Hepatocyte (in vitro differentiated cells): ENCODE data around the gene BCAR1. TPM values are rescaled to one million over a fixed set of nuclear protein-coding genes. Genes with fewer than 3 reads are reported as not detected.

Experiments
- DNase-seq: peaks from one replicate; pipeline ENCODE4 v3.0.0-alpha.2; 2016; ENCODE audit warnings: low spot score
- H2AFZ ChIP-seq: fragments of 200-600 bp; sonication (generic); 2 replicates; pipeline ENCODE4 v1.6.0; 2016; ENCODE audit warnings: antibody characterized with exemption, mild to moderate bottlenecking
- H3K27ac ChIP-seq: fragments of 200-600 bp; sonication (generic); 2 replicates; pipeline ENCODE4 v1.5.1; 2016; ENCODE audit warnings: mild to moderate bottlenecking
- H3K27me3 ChIP-seq: fragments of 200-600 bp; sonication (generic); 2 replicates; pipeline ENCODE4 v1.6.1; 2016
- H3K36me3 ChIP-seq: fragments of 200-600 bp; sonication (generic); replicated peaks from 2 replicates; pipeline ENCODE4 v1.5.1; 2016; ENCODE audit warnings: low read depth; ENCODE audit not compliant: insufficient read depth
- H3K4me1 ChIP-seq: fragments of 200-600 bp; sonication (generic); 2 replicates; pipeline ENCODE4 v1.5.1; 2016; ENCODE audit warnings: mild to moderate bottlenecking, moderate library complexity; ENCODE audit not compliant: insufficient read depth
- H3K4me2 ChIP-seq: fragments of 200-600 bp; sonication (generic); 2 replicates; pipeline ENCODE4 v1.6.0; 2016
- H3K4me3 ChIP-seq: fragments of 200-600 bp; sonication (generic); 2 replicates; pipeline ENCODE4 v1.5.1; 2016; ENCODE audit warnings: mild to moderate bottlenecking
- H3K79me2 ChIP-seq: fragments of 200-600 bp; sonication (generic); 2 replicates; pipeline ENCODE4 v1.6.0; 2017; ENCODE audit warnings: mild to moderate bottlenecking
- H3K9me2 ChIP-seq: fragments of 200-600 bp; sonication (generic); replicated peaks from 2 replicates; pipeline ENCODE4 v1.6.0; 2017; ENCODE audit warnings: mild to moderate bottlenecking; ENCODE audit not compliant: insufficient read depth
- H3K9me3 ChIP-seq: fragments of 200-600 bp; sonication (generic); 2 replicates; pipeline ENCODE4 v1.5.1; 2016; ENCODE audit warnings: low read depth, mild to moderate bottlenecking
- H4K20me1 ChIP-seq: fragments of 200-600 bp; sonication (generic); 2 replicates; pipeline ENCODE4 v1.6.0; 2016; ENCODE audit warnings: mild to moderate bottlenecking; ENCODE audit not compliant: insufficient read depth, poor library complexity, severe bottlenecking
- CTCF ChIP-seq: fragments of 200-600 bp; sonication (generic); IDR thresholded peaks from 2 replicates; pipeline ENCODE4 v1.5.1; 2016; ENCODE audit warnings: antibody characterized with exemption, mild to moderate bottlenecking; ENCODE audit not compliant: poor library complexity
- EZH2 ChIP-seq: fragments of 200-600 bp; sonication (generic); IDR thresholded peaks from 2 replicates; pipeline ENCODE4 v1.6.1; 2016; ENCODE audit warnings: antibody characterized with exemption, mild to moderate bottlenecking, borderline replicate concordance
- EZH2phosphoT487 ChIP-seq: fragments of 200-600 bp; sonication (generic); IDR thresholded peaks from one replicate; pipeline ENCODE4 v1.6.1; 2018; ENCODE audit warnings: antibody characterized with exemption, mild to moderate bottlenecking, low read depth, moderate library complexity; ENCODE audit not compliant: unreplicated experiment, severe bottlenecking
- WGBS: methylation state at CpG from one replicate; pipeline ENCODE4 v1.1.6; 2016; ENCODE audit warnings: low lambda C conversion rate; ENCODE audit errors: missing lambda C conversion rate; 5-methylcytosine and 5-hydroxymethylcytosine counted together
- polyA plus RNA-seq: library from polyadenylated mRNA; unstranded; fragments of >200 nt; fragmentation: Nextera tagmentation; extraction: Ambion mirVana; gene quantifications from 2 replicates; pipeline ENCODE4 v1.2.1, GENCODE V29; 2016
- total RNA-seq: library from RNA; depleted of rRNA; stranded (reverse); fragments of >200 nt; gene quantifications from 2 replicates; pipeline ENCODE4 v1.2.3, GENCODE V29; 2014

Gene BCAR1
- total and polyA plus RNA-seq, 2 experiments from 2014 or later, result 77.3 to 112 TPM

GRCh38 chr16:75264457-75264998 is 13.1 kb upstream of the BCAR1 start:
- H3K4me2 ChIP-seq, result peak overlapping the region; percentile 97
- no peaks in the 10 kb centered on the region for H3K9me2 ChIP-seq
- H2AFZ ChIP-seq, result no peak overlapping the region
- H3K79me2 ChIP-seq, result peaks cover 68% of the 10 kb centered on the region
- peaks cover 57% of the 10 kb centered on the region for H3K4me1 ChIP-seq
- no peaks in the 10 kb centered on the region for H3K9me3 ChIP-seq
- peak overlapping the region; percentile 99 for H3K27ac ChIP-seq
- H4K20me1 ChIP-seq, result peaks cover 47% of the 10 kb centered on the region
- H3K27me3 ChIP-seq, result no peaks in the 10 kb centered on the region
- 30% methylated on average over 14 of the region's 14 CpGs for WGBS
- H3K36me3 ChIP-seq, result no peaks in the 10 kb centered on the region
- peak; percentile 30 for DNase-seq
- peak overlapping the region; percentile 99 for H3K4me3 ChIP-seq
- TF ChIP-seq EZH2phosphoT487 (no peak), EZH2 (no peak)

GRCh38 chr16:75263963-75264445 is 12.6 kb upstream of the BCAR1 start:
- DNase-seq, result peak; percentile 48
- Histone ChIP-seq H2AFZ (no peak overlapping the region), H3K36me3 (no peaks in the 10 kb centered on the region), H3K4me2 (peak overlapping the region; percentile 97), H3K4me3 (peak overlapping the region; percentile 99), H3K9me3 (no peaks in the 10 kb centered on the region), H3K27ac (peak overlapping the region; percentile 99), H3K4me1 (peaks cover 58% of the 10 kb centered on the region), H3K27me3 (no peaks in the 10 kb centered on the region), H3K79me2 (peaks cover 73% of the 10 kb centered on the region), H3K9me2 (no peaks in the 10 kb centered on the region), H4K20me1 (peaks cover 52% of the 10 kb centered on the region)
- 73% methylated on average over 8 of the region's 8 CpGs for WGBS
- TF ChIP-seq EZH2phosphoT487 (no peak), CTCF (no peak), EZH2 (no peak)

GRCh38 chr16:75263291-75263962 is 12.0 kb upstream of the BCAR1 start:
- WGBS, result 78% methylated on average over 14 of the region's 14 CpGs
- Histone ChIP-seq H3K9me3 (no peaks in the 10 kb centered on the region), H4K20me1 (peaks cover 58% of the 10 kb centered on the region), H3K9me2 (no peaks in the 10 kb centered on the region), H3K79me2 (peaks cover 79% of the 10 kb centered on the region), H3K4me2 (peak overlapping the region; percentile 97), H2AFZ (no peak overlapping the region), H3K4me3 (peak overlapping the region; percentile 99), H3K4me1 (peaks cover 63% of the 10 kb centered on the region), H3K27ac (peak overlapping the region; percentile 99), H3K36me3 (no peaks in the 10 kb centered on the region), H3K27me3 (no peaks in the 10 kb centered on the region)
- DNase-seq, result peak; percentile 8
- no peak for TF ChIP-seq EZH2phosphoT487
- TF ChIP-seq CTCF, result no peak
- TF ChIP-seq EZH2, result no peak

- TF ChIP-seq EZH2, result no peak
- no peak for TF ChIP-seq EZH2phosphoT487
- TF ChIP-seq CTCF, result no peak
- Histone ChIP-seq H3K79me2 (peaks cover 86% of the 10 kb centered on the region), H2AFZ (no peak overlapping the region), H3K36me3 (no peaks in the 10 kb centered on the region), H4K20me1 (peaks cover 65% of the 10 kb centered on the region), H3K4me2 (peak overlapping the region; percentile 97), H3K27me3 (no peaks in the 10 kb centered on the region), H3K9me3 (no peaks in the 10 kb centered on the region), H3K4me1 (peaks cover 65% of the 10 kb centered on the region), H3K4me3 (no peak overlapping the region), H3K27ac (peak overlapping the region; percentile 99), H3K9me2 (no peaks in the 10 kb centered on the region)
- WGBS, result 77% methylated on average over 5 of the region's 5 CpGs
- DNase-seq, result peak; percentile 14
These were observed 11.3 kb upstream of the BCAR1 start for GRCh38 chr16:75262800-75263127.
